HEK293 (cell line): ENCODE measurements around the gene CDH3.

Experiments used
- CTCF ChIA-PET: fragments of 350-600 bp; formaldehyde crosslinking; extraction: SDS; loops from one replicate; lab custom pipeline; 2021; ENCODE audit warnings: antibody characterized with exemption; lab: Yijun Ruan, JAX
- POLR2A ChIA-PET: fragments of 300-600 bp; formaldehyde crosslinking; extraction: SDS; loops from one replicate; lab custom pipeline; 2020; ENCODE audit warnings: antibody characterized with exemption, inconsistent platforms; lab: Yijun Ruan, JAX
- H3K27ac ChIP-seq: fragments of 200-500 bp; sonication (Bioruptor generic); 2 replicates; pipeline ENCODE4 v1.5.1; 2014; ENCODE audit warnings: low read depth, low read length, control low read depth, inconsistent platforms; ENCODE audit errors: extremely low read depth
- H3K36me3 ChIP-seq, 2 experiments: fragments of 200-500 bp in 1 of 2; sonication (Bioruptor generic) in 1 of 2; 1 replicate in 1 of 2; 2 replicates in 1 of 2; pipeline ENCODE4 v1.5.1; 2014 to 2017; ENCODE audit warnings: inconsistent platforms in 2 of 2, low read length in 2 of 2; ENCODE audit not compliant: control insufficient read depth in 2 of 2, insufficient read depth in 1 of 2
- H3K4me1 ChIP-seq: fragments of 200-500 bp; sonication (Bioruptor generic); 2 replicates; pipeline ENCODE4 v1.5.1; 2014; ENCODE audit warnings: mild to moderate bottlenecking, low read length, inconsistent platforms; ENCODE audit not compliant: control insufficient read depth, insufficient read depth
- H3K4me3 ChIP-seq: 2 replicates; pipeline ENCODE4 v1.5.1; 2011; ENCODE audit warnings: low read depth, mild to moderate bottlenecking, control low read depth, low read length, moderate library complexity
- H3K9me3 ChIP-seq: fragments of 200-500 bp; sonication (Bioruptor generic); 2 replicates; pipeline ENCODE4 v1.5.1; 2014; ENCODE audit warnings: low read depth, low read length, inconsistent platforms; ENCODE audit not compliant: control insufficient read depth, insufficient read depth
- GLIS1 ChIP-seq: fragments of 450-650 bp; formaldehyde crosslinking; IDR thresholded peaks from 2 replicates; pipeline ENCODE4 v1.5.1; 2016; ENCODE audit warnings: missing biosample characterization, missing genetic modification characterization
- MZF1 ChIP-seq: fragments of 450-650 bp; formaldehyde crosslinking; IDR thresholded peaks from 2 replicates; pipeline ENCODE4 v1.5.1; 2017; ENCODE audit warnings: missing biosample characterization, missing genetic modification characterization, borderline replicate concordance
- SP7 ChIP-seq: fragments of 450-650 bp; formaldehyde crosslinking; IDR thresholded peaks from 2 replicates; pipeline ENCODE4 v1.5.1; 2016; ENCODE audit warnings: missing biosample characterization, missing genetic modification characterization
- YY1 ChIP-seq: fragments of 450-650 bp; formaldehyde crosslinking; IDR thresholded peaks from 2 replicates; pipeline ENCODE4 v1.5.1; 2018; ENCODE audit warnings: missing biosample characterization, missing genetic modification characterization
- ZBTB8A ChIP-seq: fragments of 450-650 bp; formaldehyde crosslinking; IDR thresholded peaks from 2 replicates; pipeline ENCODE4 v1.5.1; 2016; ENCODE audit warnings: missing biosample characterization, missing genetic modification characterization
- ZNF114 ChIP-seq: fragments of 450-650 bp; formaldehyde crosslinking; IDR thresholded peaks from 2 replicates; pipeline ENCODE4 v1.5.0; 2017; ENCODE audit warnings: missing biosample characterization, missing genetic modification characterization
- ZNF157 ChIP-seq: fragments of 450-650 bp; formaldehyde crosslinking; IDR thresholded peaks from 2 replicates; pipeline ENCODE4 v1.5.1; 2016; ENCODE audit warnings: missing biosample characterization, missing genetic modification characterization
- ZNF174 ChIP-seq: fragments of 450-650 bp; formaldehyde crosslinking; IDR thresholded peaks from 2 replicates; pipeline ENCODE4 v1.5.0; 2017; ENCODE audit warnings: missing biosample characterization, mild to moderate bottlenecking, missing genetic modification characterization
- ZNF239 ChIP-seq: fragments of 450-650 bp; formaldehyde crosslinking; IDR thresholded peaks from 2 replicates; pipeline ENCODE4 v1.5.1; 2016; ENCODE audit warnings: missing biosample characterization, missing genetic modification characterization
- ZNF266 ChIP-seq: fragments of 450-650 bp; formaldehyde crosslinking; IDR thresholded peaks from 2 replicates; pipeline ENCODE4 v1.5.1; 2016; ENCODE audit warnings: missing biosample characterization, missing genetic modification characterization, low read depth
- ZNF433 ChIP-seq: fragments of 450-650 bp; formaldehyde crosslinking; IDR thresholded peaks from 2 replicates; pipeline ENCODE4 v1.5.1; 2016; ENCODE audit warnings: missing biosample characterization, missing genetic modification characterization, low read depth
- ZNF660 ChIP-seq: fragments of 450-650 bp; IDR thresholded peaks from 2 replicates; pipeline ENCODE4 v1.5.1; 2018; ENCODE audit warnings: missing biosample characterization, mild to moderate bottlenecking, missing genetic modification characterization
- ZNF701 ChIP-seq: fragments of 450-650 bp; formaldehyde crosslinking; IDR thresholded peaks from 2 replicates; pipeline ENCODE4 v1.5.1; 2016; ENCODE audit warnings: missing biosample characterization, missing genetic modification characterization
- ZNF76 ChIP-seq: fragments of 450-650 bp; formaldehyde crosslinking; IDR thresholded peaks from 2 replicates; pipeline ENCODE4; 2016; ENCODE audit warnings: low read depth, missing biosample characterization, missing genetic modification characterization, borderline replicate concordance
- ZNF777 ChIP-seq: fragments of 450-650 bp; formaldehyde crosslinking; IDR thresholded peaks from 2 replicates; pipeline ENCODE4 v1.5.1; 2017; ENCODE audit warnings: missing biosample characterization, missing genetic modification characterization, borderline replicate concordance
- ZNF791 ChIP-seq: fragments of 450-650 bp; formaldehyde crosslinking; IDR thresholded peaks from 2 replicates; pipeline ENCODE4 v1.5.1; 2016; ENCODE audit warnings: missing biosample characterization, missing genetic modification characterization
- ZSCAN30 ChIP-seq: fragments of 450-650 bp; IDR thresholded peaks from 2 replicates; pipeline ENCODE4 v1.5.1; 2018; ENCODE audit warnings: missing biosample characterization, mild to moderate bottlenecking, missing genetic modification characterization, moderate library complexity
- TF ChIP-seq, protein P1 (sequence below): fragments of 450-650 bp; formaldehyde crosslinking; IDR thresholded peaks from 2 replicates; pipeline ENCODE4 v1.5.1; 2016; ENCODE audit warnings: missing biosample characterization, missing genetic modification characterization
- TF ChIP-seq, protein P2 (sequence below): fragments of 450-650 bp; formaldehyde crosslinking; conservative IDR thresholded peaks from 2 replicates; pipeline ENCODE4 v1.5.1; 2016; ENCODE audit warnings: low read depth, missing biosample characterization, missing genetic modification characterization
- TF ChIP-seq, protein P3 (sequence below): fragments of 450-650 bp; formaldehyde crosslinking; IDR thresholded peaks from 2 replicates; pipeline ENCODE4 v1.5.1; 2016; ENCODE audit warnings: missing biosample characterization, missing genetic modification characterization
- TF ChIP-seq, protein P4 (sequence below): fragments of 450-650 bp; formaldehyde crosslinking; IDR thresholded peaks from 2 replicates; pipeline ENCODE4 v1.5.1; 2016; ENCODE audit warnings: missing biosample characterization, missing genetic modification characterization

The CDH3 gene

DNA sequence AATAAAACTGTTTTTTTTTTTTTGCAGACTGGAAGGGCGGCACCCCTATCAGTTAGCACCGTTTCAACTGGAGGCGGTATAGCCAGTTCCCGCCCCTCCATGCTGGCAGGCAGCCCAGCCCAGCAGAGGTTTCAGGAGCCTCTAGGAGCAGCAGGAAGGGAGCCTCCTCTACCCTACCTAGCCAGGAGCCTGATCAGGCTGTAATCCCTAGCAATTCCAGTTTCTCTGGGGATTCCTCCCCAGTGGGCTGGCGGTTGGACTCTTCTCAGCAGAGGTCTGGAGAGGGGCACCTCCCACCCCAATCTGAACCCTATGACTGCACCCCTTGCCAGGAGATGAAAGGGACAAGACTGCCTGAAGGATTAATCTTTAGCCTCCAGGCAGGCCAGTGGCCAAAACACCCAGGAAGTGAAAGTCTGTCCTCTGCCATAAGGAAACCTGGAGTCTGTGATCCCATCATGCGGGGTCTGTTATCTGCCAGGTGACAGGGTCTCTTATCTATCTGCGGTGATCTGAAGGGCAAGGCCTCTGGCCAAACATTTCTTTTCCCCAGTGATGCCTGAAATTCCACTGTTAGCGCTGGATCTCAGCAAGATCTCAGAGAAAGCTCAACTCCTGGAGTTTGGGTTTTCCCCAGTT, 87.1 kb downstream of the CDH3 start (continued):
- TF ChIP-seq, protein P1, sequence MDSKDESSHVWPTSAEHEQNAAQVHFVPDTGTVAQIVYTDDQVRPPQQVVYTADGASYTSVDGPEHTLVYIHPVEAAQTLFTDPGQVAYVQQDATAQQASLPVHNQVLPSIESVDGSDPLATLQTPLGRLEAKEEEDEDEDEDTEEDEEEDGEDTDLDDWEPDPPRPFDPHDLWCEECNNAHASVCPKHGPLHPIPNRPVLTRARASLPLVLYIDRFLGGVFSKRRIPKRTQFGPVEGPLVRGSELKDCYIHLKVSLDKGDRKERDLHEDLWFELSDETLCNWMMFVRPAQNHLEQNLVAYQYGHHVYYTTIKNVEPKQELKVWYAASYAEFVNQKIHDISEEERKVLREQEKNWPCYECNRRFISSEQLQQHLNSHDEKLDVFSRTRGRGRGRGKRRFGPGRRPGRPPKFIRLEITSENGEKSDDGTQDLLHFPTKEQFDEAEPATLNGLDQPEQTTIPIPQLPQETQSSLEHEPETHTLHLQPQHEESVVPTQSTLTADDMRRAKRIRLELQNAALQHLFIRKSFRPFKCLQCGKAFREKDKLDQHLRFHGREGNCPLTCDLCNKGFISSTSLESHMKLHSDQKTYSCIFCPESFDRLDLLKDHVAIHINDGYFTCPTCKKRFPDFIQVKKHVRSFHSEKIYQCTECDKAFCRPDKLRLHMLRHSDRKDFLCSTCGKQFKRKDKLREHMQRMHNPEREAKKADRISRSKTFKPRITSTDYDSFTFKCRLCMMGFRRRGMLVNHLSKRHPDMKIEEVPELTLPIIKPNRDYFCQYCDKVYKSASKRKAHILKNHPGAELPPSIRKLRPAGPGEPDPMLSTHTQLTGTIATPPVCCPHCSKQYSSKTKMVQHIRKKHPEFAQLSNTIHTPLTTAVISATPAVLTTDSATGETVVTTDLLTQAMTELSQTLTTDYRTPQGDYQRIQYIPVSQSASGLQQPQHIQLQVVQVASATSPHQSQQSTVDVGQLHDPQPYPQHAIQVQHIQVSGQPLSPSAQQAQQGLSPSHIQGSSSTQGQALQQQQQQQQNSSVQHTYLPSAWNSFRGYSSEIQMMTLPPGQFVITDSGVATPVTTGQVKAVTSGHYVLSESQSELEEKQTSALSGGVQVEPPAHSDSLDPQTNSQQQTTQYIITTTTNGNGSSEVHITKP = 0 out of 2 replicates have a peak, but pooled peaks have one; percentile 64
- TF ChIP-seq, all 188 proteins: peak for 20

DNA sequence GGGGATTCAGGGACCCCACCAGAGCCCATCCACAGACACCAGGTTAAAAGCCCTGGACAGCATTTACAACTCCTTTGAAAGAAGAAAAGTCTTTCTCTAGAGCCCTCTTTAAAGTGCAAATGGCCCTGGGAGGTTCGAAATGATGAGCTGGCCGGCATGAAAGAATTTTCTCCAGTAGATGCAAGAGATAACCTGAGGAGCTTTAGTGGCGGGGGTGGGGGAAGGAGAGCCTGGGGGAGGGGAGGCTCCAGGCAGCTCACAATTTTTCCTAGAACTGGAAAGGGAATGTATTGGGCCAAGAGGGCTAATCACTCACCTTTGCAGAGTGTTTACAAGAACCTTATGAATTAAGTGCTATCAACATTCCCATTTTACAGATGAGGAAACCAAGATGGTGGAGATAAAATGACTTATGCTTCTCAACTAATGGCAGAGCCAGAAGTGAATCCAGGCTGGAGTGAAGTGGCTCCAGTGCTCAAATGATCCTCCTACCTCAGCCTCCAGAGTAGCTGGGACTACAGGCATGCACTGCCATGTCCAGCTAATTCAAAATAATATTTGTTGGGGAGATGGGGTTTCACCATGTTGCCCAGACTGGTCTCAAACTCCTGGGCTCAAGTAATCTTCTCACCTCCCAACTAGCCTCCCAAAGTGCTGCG, 87.8 kb downstream of the CDH3 start:
- Histone ChIP-seq H3K36me3 (no peaks in the 10 kb centered on the region), H3K27ac (no peak overlapping the region), H3K4me3 (no peak overlapping the region), H3K9me3 (no peaks in the 10 kb centered on the region), H3K4me1 (peaks cover 7% of the 10 kb centered on the region)
- ChIA-PET CTCF (interaction anchor here (0.6 to 1.3 kb wide), 4 partner anchors 105 to 288 kb away, joined by 3 to 5 read pairs (median 3); no protein-coding TSS in a partner anchor), POLR2A (no interaction called here)
- TF ChIP-seq ZNF660 (tag by site-specific recombination) (no peak), ZNF777 (no peak), ZNF239 (no peak), MZF1 (tag by site-specific recombination) (no peak), ZNF174 (no peak), GLIS1 (tag by site-specific recombination) (no peak), ZNF701 (tag by site-specific recombination) (no peak), ZNF76 (tag by site-specific recombination) (no peak), ZBTB8A (tag by site-specific recombination) (no peak), ZNF114 (tag by site-specific recombination) (no peak), ZNF157 (tag by site-specific recombination) (no peak), ZNF433 (tag by site-specific recombination) (no peak), SP7 (no peak), YY1 (tag by site-specific recombination) (no peak), ZNF266 (tag by site-specific recombination) (no peak), ZNF791 (tag by site-specific recombination) (no peak), ZSCAN30 (tag by site-specific recombination) (no peak)
- TF ChIP-seq, protein P2, sequence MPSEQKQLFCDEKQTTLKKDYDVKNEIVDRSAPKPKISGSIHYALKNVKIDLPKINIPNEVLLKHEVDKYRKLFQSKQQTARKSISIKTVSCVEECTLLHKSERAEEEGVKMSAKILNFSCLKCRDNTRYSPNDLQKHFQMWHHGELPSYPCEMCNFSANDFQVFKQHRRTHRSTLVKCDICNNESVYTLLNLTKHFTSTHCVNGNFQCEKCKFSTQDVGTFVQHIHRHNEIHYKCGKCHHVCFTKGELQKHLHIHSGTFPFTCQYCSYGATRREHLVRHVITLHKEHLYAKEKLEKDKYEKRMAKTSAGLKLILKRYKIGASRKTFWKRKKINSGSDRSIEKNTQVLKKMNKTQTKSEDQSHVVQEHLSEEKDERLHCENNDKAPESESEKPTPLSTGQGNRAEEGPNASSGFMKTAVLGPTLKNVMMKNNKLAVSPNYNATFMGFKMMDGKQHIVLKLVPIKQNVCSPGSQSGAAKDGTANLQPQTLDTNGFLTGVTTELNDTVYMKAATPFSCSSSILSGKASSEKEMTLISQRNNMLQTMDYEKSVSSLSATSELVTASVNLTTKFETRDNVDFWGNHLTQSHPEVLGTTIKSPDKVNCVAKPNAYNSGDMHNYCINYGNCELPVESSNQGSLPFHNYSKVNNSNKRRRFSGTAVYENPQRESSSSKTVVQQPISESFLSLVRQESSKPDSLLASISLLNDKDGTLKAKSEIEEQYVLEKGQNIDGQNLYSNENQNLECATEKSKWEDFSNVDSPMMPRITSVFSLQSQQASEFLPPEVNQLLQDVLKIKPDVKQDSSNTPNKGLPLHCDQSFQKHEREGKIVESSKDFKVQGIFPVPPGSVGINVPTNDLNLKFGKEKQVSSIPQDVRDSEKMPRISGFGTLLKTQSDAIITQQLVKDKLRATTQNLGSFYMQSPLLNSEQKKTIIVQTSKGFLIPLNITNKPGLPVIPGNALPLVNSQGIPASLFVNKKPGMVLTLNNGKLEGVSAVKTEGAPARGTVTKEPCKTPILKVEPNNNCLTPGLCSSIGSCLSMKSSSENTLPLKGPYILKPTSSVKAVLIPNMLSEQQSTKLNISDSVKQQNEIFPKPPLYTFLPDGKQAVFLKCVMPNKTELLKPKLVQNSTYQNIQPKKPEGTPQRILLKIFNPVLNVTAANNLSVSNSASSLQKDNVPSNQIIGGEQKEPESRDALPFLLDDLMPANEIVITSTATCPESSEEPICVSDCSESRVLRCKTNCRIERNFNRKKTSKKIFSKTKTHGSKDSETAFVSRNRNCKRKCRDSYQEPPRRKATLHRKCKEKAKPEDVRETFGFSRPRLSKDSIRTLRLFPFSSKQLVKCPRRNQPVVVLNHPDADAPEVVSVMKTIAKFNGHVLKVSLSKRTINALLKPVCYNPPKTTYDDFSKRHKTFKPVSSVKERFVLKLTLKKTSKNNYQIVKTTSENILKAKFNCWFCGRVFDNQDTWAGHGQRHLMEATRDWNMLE (tag by site-specific recombination) = no peak
- TF ChIP-seq, protein P3, sequence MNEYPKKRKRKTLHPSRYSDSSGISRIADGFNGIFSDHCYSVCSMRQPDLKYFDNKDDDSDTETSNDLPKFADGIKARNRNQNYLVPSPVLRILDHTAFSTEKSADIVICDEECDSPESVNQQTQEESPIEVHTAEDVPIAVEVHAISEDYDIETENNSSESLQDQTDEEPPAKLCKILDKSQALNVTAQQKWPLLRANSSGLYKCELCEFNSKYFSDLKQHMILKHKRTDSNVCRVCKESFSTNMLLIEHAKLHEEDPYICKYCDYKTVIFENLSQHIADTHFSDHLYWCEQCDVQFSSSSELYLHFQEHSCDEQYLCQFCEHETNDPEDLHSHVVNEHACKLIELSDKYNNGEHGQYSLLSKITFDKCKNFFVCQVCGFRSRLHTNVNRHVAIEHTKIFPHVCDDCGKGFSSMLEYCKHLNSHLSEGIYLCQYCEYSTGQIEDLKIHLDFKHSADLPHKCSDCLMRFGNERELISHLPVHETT (tag by site-specific recombination) = no peak
- TF ChIP-seq, protein P4, sequence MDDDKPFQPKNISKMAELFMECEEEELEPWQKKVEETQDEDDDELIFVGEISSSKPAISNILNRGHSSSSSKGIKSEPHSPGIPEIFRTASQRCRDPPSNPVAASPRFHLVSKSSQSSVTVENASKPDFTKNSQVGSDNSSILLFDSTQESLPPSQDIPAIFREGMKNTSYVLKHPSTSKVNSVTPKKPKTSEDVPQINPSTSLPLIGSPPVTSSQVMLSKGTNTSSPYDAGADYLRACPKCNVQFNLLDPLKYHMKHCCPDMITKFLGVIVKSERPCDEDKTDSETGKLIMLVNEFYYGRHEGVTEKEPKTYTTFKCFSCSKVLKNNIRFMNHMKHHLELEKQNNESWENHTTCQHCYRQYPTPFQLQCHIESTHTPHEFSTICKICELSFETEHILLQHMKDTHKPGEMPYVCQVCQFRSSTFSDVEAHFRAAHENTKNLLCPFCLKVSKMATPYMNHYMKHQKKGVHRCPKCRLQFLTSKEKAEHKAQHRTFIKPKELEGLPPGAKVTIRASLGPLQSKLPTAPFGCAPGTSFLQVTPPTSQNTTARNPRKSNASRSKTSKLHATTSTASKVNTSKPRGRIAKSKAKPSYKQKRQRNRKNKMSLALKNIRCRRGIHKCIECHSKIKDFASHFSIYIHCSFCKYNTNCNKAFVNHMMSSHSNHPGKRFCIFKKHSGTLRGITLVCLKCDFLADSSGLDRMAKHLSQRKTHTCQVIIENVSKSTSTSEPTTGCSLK (tag by site-specific recombination) = no peak
